ENCODE measurements around the gene IPO4.

Gene IPO4

DNA sequence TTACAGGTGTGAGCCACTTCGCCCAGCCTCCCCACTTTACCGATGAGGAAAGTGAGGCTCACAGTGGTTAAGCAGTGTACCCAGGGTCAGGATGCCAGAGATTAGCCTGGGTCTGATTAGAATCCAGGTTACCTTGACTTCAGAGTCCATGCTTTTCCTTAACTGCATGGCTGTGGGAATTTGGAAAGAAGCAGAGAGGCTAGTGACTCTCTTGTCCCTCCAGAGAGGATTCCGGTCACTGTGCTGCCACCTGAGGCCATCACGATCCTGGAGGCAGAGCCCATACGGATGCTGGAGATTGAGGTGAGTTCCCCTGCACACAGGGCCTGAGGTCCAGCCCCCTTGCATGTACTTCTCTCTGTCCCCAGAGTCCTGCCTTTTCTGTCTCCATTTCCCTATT lies 12.0 kb downstream of the IPO4 start:
- DNase-seq (ENCODE audit: low read depth), result no peak

DNA sequence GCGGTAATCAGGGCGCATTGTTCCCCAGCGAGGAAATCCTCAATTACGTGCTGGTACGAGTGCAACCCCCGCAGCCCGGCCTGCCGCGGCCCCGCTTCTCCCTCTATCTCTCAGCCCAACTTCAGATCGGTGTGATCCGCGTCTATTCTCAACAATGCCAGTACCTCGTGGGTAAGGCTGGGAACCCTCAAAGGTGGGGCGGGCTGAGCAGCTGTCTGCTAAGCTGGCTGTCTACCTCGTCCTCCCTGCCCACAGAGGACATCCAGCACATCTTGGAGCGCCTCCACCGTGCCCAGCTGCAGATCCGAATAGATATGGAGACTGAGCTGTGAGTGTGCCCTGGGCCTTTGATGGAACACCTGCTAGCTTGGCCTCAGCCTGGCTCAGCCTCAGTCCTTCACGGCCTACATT lies 15.7 kb downstream of the IPO4 start:
- no peak for DNase-seq (ENCODE audit: low read depth)

- DNase-seq (ENCODE audit: low read depth), result no peak
Measured at GRCh38 chr14:24172261-24172860, 16.3 kb downstream of the IPO4 start.

- peak; percentile 59 for DNase-seq (ENCODE audit: low read depth)
Measured at GRCh38 chr14:24171422-24172260, 17.0 kb downstream of the IPO4 start, which contains the start of gene REC8. TSS of gene REC8 (plus strand) at chr14:24172080. CDS start at chr14:24172553, 473 bp downstream.

DNA sequence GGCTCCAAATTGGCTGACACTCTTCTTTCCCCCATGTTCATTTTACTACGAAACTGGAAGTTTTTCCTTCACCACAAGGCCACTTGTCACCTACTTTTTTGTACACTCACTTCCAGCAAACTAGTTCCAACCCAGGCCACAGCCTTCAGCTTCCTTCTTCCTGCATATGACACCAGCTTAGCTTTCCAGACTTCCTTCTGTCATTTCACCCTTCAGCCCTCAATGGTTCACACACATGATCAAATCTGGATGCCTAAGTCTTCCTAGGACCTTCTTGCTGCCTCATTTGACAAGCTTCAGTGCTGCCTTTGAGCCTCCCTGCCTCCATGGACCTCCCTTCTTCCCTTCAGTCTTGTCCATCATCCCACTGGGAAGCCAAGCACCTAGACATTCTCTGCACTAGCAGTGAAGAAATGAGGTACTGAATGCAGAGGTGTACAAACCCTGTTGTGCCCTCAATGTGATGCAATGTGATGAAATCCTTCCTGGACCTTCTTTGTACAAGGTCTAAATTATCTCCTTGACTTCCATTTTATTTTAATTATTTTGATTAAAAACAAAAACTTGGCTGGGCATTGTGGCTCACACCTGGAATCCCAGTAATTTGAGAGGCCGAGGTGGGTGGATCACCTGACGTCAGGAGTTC lies 21.0 kb downstream of the IPO4 start:
- DNase-seq (ENCODE audit: low read depth), result no peak

DNA sequence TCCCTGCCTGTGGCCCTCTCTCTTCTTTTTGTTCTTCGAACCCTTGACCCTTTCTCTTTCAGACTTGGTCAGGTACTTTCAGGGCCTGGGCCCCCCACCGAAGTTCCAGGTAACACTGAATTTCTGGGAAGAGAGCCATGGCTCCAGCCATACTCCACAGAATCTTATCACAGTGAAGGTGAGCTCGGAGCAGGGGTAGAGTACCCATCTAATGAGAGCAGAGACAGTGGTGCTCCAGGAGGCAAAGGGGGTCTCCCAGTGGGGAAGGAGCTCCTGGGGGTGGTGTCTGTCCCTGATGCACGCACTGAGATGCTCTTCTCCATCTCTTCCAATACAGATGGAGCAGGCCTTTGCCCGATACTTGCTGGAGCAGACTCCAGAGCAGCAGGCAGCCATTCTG lies 22.8 kb downstream of the IPO4 start:
- no peak for DNase-seq (ENCODE audit: low read depth)

GRCh38 chr14:24164518-24164991 lies 24.1 kb downstream of the IPO4 start:
- DNase-seq (ENCODE audit: low read depth), result no peak

GRCh38 chr14:24162093-24162492 lies 26.5 kb downstream of the IPO4 start:
- DNase-seq (ENCODE audit: low read depth), result no peak

DNA sequence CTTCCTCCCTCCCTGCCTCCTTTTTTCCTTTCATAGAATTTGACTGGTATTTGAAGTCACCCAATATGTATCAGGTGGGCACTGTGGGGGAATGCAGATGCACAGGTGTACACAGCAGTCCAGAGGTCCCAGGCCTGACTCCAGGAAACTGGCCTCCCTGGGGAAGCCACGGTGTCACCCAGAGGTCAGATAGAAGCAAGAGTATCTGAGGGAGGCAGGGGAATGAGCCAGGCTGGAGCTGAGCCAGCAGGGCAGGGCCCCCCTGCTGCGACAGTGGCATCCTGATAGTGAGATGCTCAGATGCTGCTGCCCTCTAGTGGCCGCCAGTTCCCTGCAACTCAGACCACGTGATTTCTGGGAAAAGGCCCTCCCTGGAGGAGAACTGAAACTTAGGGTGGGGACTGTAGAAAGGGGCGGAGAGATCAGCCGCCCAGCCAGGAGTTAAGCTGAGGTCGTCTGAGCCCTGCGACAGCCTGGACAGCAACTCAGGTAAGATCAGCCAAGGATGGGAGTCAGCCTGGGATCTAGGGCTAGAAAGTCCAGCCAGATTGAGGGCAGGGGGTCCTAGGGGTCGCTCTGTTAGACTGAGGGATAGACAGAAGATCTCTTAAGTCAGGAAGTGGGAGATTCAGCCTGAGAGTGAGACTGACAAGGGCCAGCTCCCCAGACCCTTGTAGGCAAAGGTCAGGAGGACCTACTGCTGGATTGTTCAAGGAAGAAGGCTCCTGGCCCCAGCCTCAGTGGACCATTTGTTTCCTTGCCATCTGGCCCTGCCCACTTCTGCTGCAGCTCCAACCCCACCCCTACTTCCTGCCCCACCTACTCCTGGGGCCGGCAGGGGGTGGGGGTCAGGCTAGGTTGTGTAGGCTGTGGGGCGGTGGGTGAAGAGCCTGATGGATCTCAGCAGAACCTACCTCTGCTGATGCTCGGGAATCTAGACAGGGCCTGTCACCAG lies 27.5 kb downstream of the IPO4 start, which contains the start of gene IRF9:
Gene IRF9 (plus strand): TSS at position 416 of the 955 bp plus-strand sequence. CDS start 880 bp downstream, outside the sequence.
- peak; percentile 96 for DNase-seq (ENCODE audit: low read depth)

GRCh38 chr14:24160499-24160849 lies 28.1 kb downstream of the IPO4 start:
- DNase-seq (ENCODE audit: low read depth), result no peak

- DNase-seq (ENCODE audit: low read depth), result no peak
Measured at GRCh38 chr14:24159777-24160498, 28.7 kb downstream of the IPO4 start.

- no peak for DNase-seq (ENCODE audit: low read depth)
Measured at GRCh38 chr14:24157331-24157730, 31.3 kb downstream of the IPO4 start.

DNA sequence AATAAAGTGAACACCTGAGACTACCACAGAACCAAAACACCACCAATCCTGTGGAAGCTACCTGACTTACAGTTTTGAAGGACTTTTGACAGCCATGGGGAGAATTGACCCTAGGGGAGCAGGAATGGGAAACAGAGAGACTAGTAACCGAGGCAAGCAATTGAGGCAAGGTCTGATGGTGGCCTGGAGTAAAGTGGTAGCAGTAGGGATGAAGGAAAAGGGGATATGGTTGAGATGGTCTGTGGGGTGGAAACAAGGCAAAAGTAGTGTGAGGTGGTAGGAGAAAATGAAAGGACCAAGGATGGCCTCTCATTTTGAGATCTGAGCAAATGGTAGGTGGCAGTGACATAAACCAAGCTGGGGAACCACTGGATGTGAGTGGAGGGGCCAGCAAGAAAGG lies 31.8 kb downstream of the IPO4 start:
- DNase-seq (ENCODE audit: low read depth), result no peak

- DNase-seq (ENCODE audit: low read depth), result no peak
Measured at GRCh38 chr14:24155100-24155499, 33.5 kb downstream of the IPO4 start.

DNA sequence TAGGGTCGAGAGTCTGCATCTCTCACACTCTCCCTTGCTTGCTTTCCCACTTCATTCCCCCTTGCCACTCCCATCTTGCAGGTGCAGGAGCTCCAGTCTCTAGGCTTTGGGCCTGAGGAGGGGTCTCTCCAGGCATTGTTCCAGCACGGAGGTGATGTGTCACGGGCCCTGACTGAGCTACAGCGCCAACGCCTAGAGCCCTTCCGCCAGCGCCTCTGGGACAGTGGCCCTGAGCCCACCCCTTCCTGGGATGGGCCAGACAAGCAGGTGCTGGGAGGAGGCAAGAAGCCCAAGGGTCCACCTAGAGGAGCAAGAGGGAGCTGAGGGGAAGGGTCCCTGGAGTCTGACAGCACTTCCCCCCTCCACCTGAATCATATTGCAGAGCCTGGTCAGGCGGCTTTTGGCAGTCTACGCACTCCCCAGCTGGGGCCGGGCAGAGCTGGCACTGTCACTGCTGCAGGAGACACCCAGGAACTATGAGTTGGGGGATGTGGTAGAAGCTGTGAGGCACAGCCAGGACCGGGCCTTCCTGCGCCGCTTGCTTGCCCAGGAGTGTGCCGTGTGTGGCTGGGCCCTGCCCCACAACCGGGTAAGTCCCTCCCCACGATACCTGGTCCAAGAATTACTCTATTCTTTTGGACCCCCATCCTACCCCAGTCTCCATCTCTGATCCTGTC lies 37.1 kb downstream of the IPO4 start:
- DNase-seq (ENCODE audit: low read depth), result no peak

- DNase-seq (ENCODE audit: low read depth), result no peak
Measured at GRCh38 chr14:24150993-24151392, 37.6 kb downstream of the IPO4 start.

DNA sequence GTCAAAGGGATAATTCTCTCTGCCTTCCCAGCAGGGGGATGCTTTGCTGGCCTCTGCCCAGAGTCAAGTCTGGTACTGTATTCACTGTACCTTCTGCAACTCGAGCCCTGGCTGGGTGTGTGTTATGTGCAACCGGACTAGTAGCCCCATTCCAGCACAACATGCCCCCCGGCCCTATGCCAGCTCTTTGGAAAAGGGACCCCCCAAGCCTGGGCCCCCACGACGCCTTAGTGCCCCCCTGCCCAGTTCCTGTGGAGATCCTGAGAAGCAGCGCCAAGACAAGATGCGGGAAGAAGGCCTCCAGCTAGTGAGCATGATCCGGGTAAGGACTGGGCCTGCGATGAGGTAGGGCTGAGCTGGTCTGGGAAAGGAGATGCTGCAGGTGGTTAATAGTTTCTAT lies 38.0 kb downstream of the IPO4 start:
- DNase-seq (ENCODE audit: low read depth), result no peak

DNA sequence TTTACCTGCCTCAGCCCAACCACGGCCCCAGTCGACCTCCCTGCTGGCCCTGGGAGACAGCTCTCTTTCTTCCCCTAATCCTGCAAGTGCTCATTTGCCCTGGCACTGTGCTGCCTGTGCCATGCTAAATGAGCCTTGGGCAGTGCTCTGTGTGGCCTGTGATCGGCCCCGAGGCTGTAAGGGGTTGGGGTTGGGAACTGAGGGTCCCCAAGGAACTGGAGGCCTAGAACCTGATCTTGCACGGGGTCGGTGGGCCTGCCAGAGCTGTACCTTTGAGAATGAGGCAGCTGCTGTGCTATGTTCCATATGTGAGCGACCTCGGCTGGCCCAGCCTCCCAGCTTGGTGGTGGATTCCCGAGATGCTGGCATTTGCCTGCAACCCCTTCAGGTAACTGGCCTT lies 38.6 kb downstream of the IPO4 start:
- no peak for DNase-seq (ENCODE audit: low read depth)

GRCh38 chr14:24149302-24149969 lies 39.2 kb downstream of the IPO4 start:
- no peak for DNase-seq (ENCODE audit: low read depth)

Measured in activated T-cell treated with anti-CD3 and anti-CD28 coated beads for 1 hour (primary cell).